ENCODE measurements around the gene TMSB10.

TMSB10 gene

GRCh38 chr2:84904151-84904550 is 1.3 kb upstream of the TMSB10 start:
- H3K4me3 ChIP-seq (ENCODE audit: low read depth, low read length): no peak overlapping the region

GRCh38 chr2:84904717-84905174 is 710 bp upstream of the TMSB10 start:
- H3K4me3 ChIP-seq (ENCODE audit: low read depth, low read length): peak overlapping the region; percentile 64
- TF ChIP-seq MYC (IDR thresholded peaks at IDR 0.05; ENCODE audit: low read depth, low read length) (peak; percentile 13; the same call in 1 of the 2 replicates), CTCF (IDR thresholded peaks at IDR 0.05; ENCODE audit: low read depth, low read length) (no peak), MAX (IDR thresholded peaks at IDR 0.05; ENCODE audit: low read depth, low read length) (no peak)
- DNase-seq (ENCODE audit: low read depth): peak; percentile 71

More at GRCh38 chr2:84904151-84904550, 1.3 kb upstream of the TMSB10 start:
- no peak for DNase-seq (ENCODE audit: low read depth)
- TF ChIP-seq MYC (IDR thresholded peaks at IDR 0.05; ENCODE audit: low read depth, low read length) (no peak), MAX (IDR thresholded peaks at IDR 0.05; ENCODE audit: low read depth, low read length) (no peak), POLR2A (IDR thresholded peaks at IDR 0.05; ENCODE audit: extremely low read depth, insufficient read length) (no peak), CTCF (IDR thresholded peaks at IDR 0.05; ENCODE audit: low read depth, low read length) (no peak)

GRCh38 chr2:84906108-84906899 is 848 bp downstream of the TMSB10 start:
- peak; percentile 58 for DNase-seq (ENCODE audit: low read depth)
- peak; percentile 5; the same call in 1 of the 2 replicates for TF ChIP-seq MYC (IDR thresholded peaks at IDR 0.05; ENCODE audit: low read depth, low read length)
- TF ChIP-seq CTCF (IDR thresholded peaks at IDR 0.05; ENCODE audit: low read depth, low read length): no peak

GRCh38 chr2:84906900-84907714 is 1.7 kb downstream of the TMSB10 start:
- peak; percentile 92 for DNase-seq (ENCODE audit: low read depth)
- peak overlapping the region; percentile 70 for H3K4me3 ChIP-seq (ENCODE audit: low read depth, low read length)
- TF ChIP-seq CTCF (IDR thresholded peaks at IDR 0.05; ENCODE audit: low read depth, low read length) (no peak), POLR2A (IDR thresholded peaks at IDR 0.05; ENCODE audit: extremely low read depth, insufficient read length) (no peak), MYC (IDR thresholded peaks at IDR 0.05; ENCODE audit: low read depth, low read length) (0 out of 2 replicates have a peak, but pooled peaks have one; percentile 14), MAX (IDR thresholded peaks at IDR 0.05; ENCODE audit: low read depth, low read length) (peak; percentile 37; the same call in 1 of the 2 replicates)

More at GRCh38 chr2:84906108-84906899, 848 bp downstream of the TMSB10 start:
- H3K4me3 ChIP-seq (ENCODE audit: low read depth, low read length): peak overlapping the region; percentile 70

- no peak for DNase-seq (ENCODE audit: low read depth)
- TF ChIP-seq MYC (IDR thresholded peaks at IDR 0.05; ENCODE audit: low read depth, low read length): no peak
- no peak for TF ChIP-seq CTCF (IDR thresholded peaks at IDR 0.05; ENCODE audit: low read depth, low read length)
- TF ChIP-seq MAX (IDR thresholded peaks at IDR 0.05; ENCODE audit: low read depth, low read length): no peak
- H3K4me3 ChIP-seq (ENCODE audit: low read depth, low read length): no peak overlapping the region
These were observed 3.7 kb downstream of the TMSB10 start for GRCh38 chr2:84908948-84909713.

Data from NB4 (cell line).